Measurements from ENCODE around the gene KPNA3. TPM values are rescaled to one million over a fixed set of nuclear protein-coding genes. Genes with fewer than 3 reads are reported as not detected.

Gene KPNA3, protein sequence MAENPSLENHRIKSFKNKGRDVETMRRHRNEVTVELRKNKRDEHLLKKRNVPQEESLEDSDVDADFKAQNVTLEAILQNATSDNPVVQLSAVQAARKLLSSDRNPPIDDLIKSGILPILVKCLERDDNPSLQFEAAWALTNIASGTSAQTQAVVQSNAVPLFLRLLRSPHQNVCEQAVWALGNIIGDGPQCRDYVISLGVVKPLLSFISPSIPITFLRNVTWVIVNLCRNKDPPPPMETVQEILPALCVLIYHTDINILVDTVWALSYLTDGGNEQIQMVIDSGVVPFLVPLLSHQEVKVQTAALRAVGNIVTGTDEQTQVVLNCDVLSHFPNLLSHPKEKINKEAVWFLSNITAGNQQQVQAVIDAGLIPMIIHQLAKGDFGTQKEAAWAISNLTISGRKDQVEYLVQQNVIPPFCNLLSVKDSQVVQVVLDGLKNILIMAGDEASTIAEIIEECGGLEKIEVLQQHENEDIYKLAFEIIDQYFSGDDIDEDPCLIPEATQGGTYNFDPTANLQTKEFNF
- total RNA-seq: 22.3 and 29.7 TPM in 2 replicates

DNA sequence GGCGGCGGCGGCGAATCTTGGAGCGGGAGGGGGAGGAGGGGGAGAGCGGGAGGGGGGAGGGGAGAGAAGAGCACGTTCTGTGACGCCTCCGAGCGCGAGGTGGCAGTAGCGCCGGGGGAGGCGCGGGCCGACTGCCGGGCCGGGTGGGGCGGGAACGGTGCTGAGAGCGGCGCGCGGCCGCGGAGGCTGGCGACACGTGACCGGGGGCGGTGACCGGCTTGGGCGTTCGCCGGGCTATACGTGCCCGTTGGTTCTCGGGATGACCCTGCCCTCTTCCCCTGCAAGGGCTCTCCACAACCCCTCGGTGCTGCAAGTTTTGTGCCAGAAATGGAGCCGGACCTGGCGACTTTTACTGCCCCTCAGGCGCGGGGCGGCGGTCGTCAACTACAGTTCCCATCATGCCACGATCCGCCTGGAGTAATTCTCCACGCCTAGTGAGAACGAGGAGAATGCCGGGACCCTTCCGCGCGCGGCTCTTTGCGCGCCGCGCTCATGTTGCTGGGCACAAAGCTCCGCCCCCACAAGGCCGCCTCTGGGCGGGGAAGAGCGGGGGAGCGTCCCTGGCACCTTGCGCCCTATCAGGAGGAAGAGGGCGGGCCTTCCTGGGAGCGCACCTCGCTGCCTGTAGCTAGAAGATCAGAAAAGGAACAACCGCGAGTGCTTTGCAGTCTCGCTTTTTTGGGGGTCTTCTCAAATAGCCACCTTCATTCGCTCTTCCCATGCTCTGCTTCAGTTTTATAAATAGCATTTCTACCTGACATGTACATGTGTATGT is at the start of gene KPNA3:
Gene KPNA3 (minus strand): TSS at position 133 of the 775 bp plus-strand sequence. CDS start 176 bp downstream, outside the sequence.
- peak; percentile 73 for DNase-seq (ENCODE audit: low read depth)
- peak within 1 kb of the TSS; percentile 81 for H3K4me3 ChIP-seq (ENCODE audit: low read depth, low read length)
- TF ChIP-seq, protein P1, sequence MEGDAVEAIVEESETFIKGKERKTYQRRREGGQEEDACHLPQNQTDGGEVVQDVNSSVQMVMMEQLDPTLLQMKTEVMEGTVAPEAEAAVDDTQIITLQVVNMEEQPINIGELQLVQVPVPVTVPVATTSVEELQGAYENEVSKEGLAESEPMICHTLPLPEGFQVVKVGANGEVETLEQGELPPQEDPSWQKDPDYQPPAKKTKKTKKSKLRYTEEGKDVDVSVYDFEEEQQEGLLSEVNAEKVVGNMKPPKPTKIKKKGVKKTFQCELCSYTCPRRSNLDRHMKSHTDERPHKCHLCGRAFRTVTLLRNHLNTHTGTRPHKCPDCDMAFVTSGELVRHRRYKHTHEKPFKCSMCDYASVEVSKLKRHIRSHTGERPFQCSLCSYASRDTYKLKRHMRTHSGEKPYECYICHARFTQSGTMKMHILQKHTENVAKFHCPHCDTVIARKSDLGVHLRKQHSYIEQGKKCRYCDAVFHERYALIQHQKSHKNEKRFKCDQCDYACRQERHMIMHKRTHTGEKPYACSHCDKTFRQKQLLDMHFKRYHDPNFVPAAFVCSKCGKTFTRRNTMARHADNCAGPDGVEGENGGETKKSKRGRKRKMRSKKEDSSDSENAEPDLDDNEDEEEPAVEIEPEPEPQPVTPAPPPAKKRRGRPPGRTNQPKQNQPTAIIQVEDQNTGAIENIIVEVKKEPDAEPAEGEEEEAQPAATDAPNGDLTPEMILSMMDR (conservative IDR thresholded peaks at IDR 0.05; ENCODE audit: low read depth, low read length): peak; percentile 4

DNA sequence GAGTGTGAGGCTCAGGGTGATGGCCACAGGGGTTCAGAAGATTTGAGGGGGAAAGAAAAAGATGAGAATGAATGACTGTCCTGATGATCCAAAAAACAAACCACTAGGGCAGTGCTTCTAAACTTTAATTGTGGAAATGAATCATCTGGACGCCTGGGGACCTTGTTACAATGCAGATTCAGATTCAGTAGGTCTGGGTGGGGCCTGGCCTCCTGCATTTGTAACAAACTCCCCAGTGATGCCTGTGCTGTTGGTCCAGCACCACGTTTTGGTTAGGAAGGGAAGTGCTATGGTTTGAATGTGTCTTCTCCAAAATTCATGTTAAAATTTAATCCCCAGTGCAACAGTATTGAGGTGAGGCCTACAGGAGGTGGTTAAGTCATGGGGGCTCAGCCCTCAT is 49.5 kb upstream of the KPNA3 start:
- no peak for DNase-seq (ENCODE audit: low read depth)
- no peak overlapping the region for H3K4me3 ChIP-seq (ENCODE audit: low read depth, low read length)
- TF ChIP-seq, protein P1 (conservative IDR thresholded peaks at IDR 0.05; ENCODE audit: low read depth, low read length): no peak

DNA sequence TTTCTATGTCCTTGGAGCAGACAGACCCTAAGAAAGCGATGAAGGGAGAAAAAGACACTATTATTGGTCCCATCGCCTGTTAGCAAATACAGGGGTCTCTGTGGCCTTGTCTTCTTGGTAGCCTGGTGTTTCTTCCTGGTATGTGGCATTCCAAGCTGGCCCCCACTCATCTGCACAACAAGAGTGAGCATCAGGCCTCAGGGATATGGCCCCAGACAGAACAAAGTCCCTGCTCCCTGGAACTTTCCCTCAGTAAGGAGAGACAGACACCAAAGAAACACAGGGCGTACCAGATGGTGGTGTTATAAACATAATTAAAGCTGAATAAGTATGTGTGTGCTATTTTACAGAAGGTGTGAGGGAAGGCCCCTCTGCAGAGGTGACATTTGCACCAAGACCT is 48.2 kb upstream of the KPNA3 start:
- no peak overlapping the region for H3K4me3 ChIP-seq (ENCODE audit: low read depth, low read length)
- DNase-seq (ENCODE audit: low read depth): no peak
- TF ChIP-seq, protein P1 (conservative IDR thresholded peaks at IDR 0.05; ENCODE audit: low read depth, low read length): no peak

DNA sequence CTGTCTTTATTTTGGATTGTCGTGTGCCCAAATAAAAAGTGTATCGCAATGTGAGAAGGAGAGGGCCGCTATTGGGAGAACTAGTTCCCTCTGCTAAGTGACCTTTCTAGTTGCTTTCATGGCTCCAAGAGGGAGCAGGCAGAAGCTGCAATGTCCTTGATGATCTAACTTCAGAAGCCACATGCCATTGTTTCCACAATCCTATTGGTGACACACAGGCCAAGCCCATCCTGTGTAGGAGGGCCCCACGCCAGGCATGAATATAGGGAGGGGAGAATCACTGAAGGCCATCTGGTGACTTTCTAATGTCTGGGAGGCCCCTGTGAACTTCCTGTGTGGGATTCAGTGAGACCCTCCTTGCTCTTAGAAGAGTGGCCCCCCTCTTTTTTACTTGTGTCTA is 47.8 kb upstream of the KPNA3 start:
- H3K4me3 ChIP-seq (ENCODE audit: low read depth, low read length): no peak overlapping the region
- TF ChIP-seq, protein P1 (conservative IDR thresholded peaks at IDR 0.05; ENCODE audit: low read depth, low read length): no peak
- DNase-seq (ENCODE audit: low read depth): no peak

DNA sequence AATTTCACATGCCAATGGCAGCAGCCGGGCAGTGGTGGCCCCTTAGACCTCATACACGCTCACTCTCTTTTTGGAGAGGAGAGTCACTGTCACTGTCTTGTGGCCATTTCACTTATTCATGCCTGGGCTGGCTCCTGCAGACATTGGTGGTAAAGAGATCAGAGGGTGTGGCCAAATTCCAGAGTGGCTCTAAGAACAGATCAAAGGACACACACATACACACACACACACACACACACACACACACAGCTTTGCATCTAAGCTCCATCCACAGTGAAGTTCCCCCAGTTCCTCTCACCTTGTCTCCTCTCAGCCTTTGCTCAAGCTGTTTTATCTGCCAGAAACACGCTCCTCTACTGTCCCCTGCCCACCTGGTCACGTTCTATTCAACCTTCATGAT is 46.5 kb upstream of the KPNA3 start:
- H3K4me3 ChIP-seq (ENCODE audit: low read depth, low read length): no peak overlapping the region
- TF ChIP-seq, protein P1 (conservative IDR thresholded peaks at IDR 0.05; ENCODE audit: low read depth, low read length): no peak
- no peak for DNase-seq (ENCODE audit: low read depth)

DNA sequence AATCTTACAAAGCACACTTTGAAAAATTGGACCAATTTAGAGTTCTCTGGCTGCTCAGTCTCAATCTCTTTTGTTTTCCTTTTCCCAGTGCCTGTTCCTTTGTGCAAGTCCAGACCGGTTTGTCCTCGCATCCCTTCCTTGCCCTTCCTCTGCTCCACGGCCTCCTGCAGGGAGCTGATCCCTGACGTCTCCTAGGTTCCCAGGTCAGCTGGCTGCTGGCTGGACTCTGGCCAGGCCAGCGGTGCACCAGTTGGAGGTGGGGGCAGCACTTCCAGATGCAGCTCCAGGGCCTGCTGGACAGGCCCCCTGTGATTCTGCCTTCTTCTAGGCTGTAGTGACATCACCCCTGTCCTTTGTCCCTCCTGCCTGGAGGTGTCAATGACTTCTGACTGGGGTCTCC is 44.0 kb upstream of the KPNA3 start:
- no peak for DNase-seq (ENCODE audit: low read depth)
- no peak overlapping the region for H3K4me3 ChIP-seq (ENCODE audit: low read depth, low read length)
- TF ChIP-seq, protein P1 (conservative IDR thresholded peaks at IDR 0.05; ENCODE audit: low read depth, low read length): no peak
